Measurements from ENCODE around the gene MCTP1.

DNA sequence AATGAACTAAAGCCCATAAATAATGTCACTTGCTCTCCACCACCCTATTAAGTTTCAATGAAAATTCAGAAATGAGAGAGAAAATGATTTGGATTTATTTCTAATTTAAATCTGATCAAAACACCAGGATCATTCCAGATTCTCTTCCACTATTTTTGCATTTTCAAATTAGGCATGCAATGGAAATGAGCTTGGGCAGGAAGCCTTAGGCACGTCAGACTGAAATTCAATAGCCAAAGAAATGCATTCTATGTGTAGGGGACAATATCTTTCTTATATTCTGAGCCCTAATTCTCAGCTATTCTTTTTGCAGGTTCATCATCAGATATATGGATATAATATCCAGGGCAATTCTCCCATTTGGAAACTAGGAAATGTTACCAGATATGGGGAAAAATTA, 132.8 kb downstream of the MCTP1 start:
- TF ChIP-seq, protein P1, sequence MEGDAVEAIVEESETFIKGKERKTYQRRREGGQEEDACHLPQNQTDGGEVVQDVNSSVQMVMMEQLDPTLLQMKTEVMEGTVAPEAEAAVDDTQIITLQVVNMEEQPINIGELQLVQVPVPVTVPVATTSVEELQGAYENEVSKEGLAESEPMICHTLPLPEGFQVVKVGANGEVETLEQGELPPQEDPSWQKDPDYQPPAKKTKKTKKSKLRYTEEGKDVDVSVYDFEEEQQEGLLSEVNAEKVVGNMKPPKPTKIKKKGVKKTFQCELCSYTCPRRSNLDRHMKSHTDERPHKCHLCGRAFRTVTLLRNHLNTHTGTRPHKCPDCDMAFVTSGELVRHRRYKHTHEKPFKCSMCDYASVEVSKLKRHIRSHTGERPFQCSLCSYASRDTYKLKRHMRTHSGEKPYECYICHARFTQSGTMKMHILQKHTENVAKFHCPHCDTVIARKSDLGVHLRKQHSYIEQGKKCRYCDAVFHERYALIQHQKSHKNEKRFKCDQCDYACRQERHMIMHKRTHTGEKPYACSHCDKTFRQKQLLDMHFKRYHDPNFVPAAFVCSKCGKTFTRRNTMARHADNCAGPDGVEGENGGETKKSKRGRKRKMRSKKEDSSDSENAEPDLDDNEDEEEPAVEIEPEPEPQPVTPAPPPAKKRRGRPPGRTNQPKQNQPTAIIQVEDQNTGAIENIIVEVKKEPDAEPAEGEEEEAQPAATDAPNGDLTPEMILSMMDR (IDR thresholded peaks at IDR 0.05) = no peak
- TF ChIP-seq POLR2A (IDR thresholded peaks at IDR 0.05) = no peak
- no peak for TF ChIP-seq POLR2AphosphoS5 (IDR thresholded peaks at IDR 0.05)
- no peak for TF ChIP-seq EP300 (IDR thresholded peaks at IDR 0.05; ENCODE audit: low read depth)

All from transverse colon (tissue), 4 donors.